Glomerular visceral epithelial cell (primary cell): ENCODE results near the gene SCN9A.
"Not testable (repeated sequence)": the region's sequence is repeated elsewhere in the genome, so short reads cannot be mapped to it uniquely, and the experiment has no call there.

ENCODE experiments used
- DNase-seq: peaks from one replicate; pipeline ENCODE4 v3.0.0-alpha.2; 2016; ENCODE audit errors: extremely low spot score

SCN9A gene

DNA sequence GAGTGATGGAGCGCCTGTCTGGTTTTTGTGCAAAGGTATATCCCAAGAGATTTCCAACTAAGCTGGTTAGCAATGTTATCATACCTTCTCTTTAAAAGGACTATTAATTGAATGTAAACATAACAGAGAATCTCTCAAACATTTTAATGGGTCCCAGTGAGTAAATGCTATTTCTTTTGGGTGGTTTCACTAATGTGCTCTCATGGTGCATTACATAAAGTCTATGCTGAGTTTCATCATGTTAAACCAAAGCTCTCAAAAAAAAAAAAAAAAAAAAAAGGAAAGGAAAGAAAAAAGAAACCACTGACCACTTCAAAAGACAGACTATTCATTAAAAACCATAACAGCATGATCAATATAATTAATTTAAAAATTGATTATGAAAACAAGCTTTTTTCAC is 128.8 kb downstream of the SCN9A start:
- DNase-seq, result no peak

DNA sequence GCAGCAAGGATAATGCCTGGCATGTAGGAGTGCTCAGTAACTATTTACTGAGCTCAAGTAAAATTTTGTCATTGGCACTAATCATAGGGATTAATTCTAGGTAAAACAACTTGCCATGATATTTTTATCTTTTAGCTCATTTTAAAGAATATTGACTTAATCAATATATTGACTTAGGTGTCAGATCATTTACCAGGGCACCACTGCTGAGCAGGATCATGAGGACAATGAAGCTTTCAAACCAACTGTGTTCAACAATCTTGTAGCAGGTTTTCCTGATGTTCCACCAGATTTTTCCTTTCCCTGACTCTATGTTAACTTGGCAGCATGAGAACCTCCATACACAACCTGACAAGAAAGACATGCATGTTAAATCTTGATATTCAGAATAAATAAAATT is 133.4 kb downstream of the SCN9A start:
- no peak for DNase-seq

DNA sequence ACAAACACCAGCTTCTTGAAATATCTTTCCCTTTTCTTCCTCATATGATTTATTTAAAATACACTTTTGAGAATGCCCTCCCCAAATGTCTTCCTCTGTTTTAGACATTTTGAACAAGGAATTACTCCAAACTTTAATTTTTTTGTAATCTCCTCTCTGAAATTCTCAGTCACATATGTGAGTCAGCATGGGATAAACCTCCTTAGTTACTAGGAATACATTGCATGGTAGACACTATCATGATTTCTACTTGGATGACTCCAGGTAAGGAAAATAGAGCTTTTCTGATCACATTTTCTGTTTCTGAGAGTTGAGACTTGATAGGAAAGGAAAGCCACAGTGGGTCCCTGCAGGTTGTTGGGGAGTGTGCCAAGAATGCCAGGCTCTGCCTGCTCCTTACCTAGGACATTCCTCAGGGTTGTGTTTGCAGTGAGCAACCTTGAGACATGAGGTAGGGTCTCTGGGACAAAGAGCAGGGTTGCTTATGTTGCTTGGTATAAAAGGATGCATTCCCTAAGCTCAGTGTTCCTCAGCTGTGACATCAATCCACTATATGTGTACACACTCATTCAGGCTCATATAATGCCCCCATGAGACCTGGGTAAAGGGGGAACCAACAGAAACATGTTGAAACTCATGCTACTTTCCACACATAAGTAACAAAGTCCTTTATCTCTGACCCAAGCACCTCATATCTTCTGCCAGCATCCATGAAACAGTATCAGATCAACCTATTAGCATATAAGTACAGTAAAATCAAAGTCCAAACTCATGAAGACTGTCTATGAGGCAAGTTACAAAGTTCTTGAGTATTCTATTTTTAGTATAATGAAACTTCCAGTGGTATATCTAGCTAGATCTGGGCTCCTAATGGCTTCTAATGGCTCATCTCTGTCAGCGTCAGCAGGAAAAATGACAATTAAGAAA is 135.1 kb downstream of the SCN9A start:
- DNase-seq, result no peak

DNA sequence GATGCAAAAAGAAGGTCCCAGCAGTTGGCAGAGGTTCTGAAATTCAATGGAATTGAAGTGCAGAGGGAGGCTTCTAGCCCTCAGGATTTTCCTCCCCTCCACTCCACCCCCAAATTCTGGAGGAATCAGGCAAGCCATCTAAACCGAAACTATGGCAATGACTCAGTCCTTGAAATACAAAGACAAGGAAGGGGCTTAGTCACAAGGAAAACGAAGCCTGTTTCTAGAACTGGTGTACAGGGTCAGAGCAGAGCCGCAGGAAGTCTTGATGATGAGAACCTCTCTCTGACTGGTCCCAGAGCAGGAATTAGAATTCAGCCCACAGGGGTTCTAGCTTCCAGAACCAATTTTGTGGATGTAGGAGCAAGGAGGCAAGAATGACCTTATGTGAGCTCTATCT is 136.2 kb downstream of the SCN9A start:
- DNase-seq, result peak; percentile 71

DNA sequence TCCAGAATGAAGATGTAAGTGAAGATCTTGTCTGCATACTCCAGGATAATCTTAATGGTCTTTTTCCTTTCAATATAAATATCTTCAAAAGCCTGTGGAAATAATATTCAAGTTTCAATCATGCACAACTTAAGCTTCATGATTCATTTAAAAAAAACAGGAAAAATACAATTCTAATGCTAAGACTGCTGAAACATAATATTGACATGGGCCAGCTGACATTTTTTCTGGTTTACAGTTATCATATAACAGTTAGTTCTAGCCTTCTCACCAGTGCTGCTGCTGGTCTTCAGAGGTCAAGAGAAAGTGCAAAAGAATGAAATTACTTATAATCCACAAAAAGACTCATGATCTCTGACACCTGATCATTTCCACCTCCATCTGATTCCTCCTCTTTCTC is 137.6 kb downstream of the SCN9A start:
- DNase-seq, result no peak

DNA sequence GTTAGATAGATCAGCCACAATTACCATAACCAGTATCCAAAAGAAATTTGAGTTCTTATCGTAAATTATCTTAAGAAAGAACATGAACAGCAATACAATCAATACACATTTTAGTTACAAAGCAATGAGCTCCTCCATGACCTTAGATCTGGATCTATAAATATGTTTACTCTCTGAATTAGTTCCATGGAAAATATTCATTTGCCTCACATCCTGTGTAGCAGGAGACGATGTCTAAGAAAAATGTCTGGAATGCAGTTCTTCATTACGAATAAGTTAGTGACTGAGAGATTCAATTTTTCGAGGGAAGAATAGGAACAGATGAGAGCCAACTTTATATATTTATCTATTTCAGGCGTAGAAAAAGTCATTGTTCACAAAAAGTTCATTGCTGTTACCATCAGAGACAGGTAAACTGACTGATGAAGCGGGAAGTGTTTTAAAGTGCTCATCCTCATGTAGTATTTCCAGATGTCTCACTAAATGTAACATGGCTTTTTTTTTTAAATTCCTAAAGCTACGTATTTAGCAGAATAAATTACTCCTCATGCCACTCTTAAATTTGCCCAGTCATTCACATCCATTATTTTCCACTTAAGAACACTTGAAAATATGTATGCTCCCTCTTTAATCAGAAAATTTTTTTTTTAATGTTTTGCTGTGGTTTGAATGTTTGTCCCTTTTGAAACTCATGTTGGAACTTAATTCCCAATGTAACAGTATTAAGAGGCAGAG is 141.5 kb downstream of the SCN9A start:
- peak; percentile 42 for DNase-seq

DNA sequence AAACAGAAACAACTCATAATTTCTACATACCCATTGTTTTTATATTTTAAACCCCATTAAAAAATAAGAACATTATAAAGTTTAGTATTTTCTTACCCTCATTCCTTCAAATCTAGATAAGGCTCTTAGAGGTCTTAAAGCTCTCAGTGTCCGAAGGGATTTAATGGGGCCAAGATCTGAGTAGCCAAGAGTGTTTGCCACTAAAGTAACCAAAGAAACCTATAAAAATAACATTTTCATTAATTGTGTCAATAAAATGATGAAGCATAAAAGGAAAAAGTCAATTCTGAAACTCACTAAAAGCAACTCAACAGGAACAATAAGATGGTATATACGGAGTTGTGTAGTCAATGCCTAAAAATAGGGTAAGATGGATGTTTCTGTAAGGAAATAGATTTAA is 142.5 kb downstream of the SCN9A start:
- no peak for DNase-seq

DNA sequence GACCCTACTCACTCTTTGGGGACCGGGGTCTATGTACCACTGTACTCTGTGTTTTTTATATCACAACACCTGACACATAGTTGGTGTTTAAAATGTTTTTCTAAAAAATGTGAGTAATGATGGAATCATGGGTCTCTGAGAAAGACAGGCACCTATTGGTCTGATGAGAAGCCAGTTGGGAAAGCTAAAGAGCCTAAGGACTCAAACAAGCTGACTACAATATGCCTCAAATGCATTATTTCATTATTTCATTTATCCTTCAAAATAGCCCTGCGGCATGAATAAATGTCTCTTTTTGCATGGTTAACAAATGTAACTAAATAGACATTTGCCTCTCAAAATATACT is 145.0 kb downstream of the SCN9A start:
- DNase-seq, result no peak

DNA sequence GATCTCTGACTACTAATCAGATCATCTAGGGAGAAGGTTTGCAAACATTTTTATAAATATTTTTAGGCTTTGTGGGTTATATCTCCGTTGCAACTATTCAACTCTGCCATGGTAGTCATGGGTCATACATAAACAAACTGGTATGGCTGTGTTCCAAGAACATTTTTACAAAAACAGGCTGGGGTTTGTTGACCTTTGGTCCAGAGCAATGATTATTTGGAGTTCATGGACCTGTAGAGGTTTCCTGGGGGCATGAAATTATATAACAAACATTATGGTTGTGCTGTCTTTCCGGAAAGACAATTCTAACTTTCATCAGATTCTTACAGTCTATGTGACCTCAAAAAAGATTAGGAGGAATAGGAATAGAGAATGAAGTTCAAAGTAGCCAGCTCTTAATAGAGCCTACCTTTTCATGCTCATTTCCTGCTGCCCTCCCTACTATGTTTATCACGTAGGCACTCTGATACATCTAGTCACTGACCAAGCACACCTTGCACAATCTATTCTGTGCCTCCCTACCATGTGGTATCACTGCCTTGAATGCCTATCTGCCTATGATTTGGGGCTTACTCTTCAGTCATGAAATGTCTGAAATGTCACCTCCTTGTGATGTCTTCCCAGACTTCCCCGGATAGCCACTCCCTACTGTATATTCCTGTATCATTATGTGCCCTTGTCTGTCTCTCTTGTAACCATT is 145.6 kb downstream of the SCN9A start:
- DNase-seq, result no peak

DNA sequence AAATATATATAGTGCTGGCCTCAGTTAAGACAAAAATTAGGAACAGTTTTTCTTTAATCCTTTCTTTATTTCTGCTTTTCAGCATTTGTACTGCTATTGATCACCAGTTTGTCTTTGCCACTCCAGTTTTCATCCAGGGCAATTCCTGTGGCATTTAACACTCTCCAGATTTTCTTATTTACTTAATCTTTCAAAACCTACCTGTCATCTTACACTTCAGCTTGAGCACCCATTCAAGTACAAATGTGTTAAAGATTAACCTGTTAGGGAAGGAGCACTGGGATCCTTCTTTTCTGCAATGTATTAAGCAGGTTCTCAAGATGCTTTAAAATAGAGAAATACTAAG is 146.1 kb downstream of the SCN9A start:
- peak; percentile 23 for DNase-seq

DNA sequence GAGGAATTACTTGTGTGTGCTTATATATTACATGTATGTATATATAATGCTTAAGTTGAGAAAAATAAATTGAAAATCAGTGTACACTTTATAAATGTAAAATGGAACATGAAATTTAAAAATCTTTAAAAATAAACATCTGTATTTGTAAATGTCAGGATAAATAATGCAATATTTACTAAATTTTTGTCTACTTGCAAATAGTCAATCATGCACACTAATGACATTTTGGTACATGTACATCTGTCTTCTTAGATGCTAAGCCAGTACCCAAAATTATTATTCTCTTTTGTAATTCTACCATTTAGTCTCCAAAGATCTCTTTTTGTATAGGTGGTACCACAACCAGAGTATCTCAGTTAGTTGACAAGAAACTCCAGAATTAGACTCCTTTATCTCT is 151.5 kb downstream of the SCN9A start:
- no peak for DNase-seq

DNA sequence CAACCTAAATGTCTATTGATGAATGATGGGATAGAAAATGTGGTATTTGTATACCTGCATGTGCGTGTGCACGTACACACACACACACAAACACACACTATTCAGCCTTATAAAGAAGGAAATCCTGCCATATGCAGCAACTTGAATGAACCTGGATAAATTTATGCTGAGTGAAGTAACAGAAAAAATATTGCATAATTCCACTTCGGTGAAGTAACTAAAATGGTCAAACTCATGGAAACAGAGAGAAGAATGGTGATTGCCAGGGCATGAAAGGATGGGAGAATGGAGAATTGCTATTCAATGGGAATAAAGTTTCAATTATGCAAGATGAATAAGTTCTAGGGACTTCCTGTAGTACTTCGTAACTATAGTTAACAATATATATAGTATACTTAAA is 152.4 kb downstream of the SCN9A start:
- DNase-seq, result no peak

DNA sequence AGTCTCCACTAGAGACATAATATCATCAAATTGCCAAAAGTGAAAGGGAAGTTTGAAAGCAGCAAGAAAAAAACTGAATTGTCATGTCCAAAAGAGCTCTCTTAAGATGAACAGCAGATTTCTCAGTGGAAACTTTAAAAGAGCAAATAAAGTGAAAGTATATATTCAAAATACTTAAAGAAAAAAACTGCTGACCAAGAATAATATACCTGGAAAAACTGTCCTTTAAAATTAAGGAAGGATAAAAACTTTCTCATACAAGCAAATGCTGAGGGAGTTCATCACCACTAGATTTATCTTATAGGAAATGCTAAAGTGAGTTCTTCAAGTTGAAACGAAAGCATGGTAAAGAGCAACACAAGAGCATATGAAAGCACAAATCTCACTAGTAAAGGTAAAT is 164.7 kb downstream of the SCN9A start:
- DNase-seq, result no peak

DNA sequence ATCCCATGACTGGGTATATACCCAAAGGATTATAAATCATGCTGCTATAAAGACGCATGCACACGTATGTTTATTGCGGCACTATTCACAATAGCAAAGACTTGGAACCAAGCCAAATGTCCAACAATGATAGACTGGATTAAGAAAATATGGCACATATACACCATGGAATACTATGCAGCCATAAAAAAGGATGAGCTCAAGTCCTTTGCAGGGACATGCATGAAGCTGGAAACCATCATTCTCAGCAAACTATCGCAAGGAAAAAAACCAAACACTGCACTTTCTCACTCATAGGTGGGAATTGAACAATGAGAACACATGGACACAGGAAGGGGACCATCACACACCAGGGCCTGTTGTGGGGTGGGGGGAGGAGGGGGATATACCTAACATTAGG is 165.8 kb downstream of the SCN9A start:
- DNase-seq, result not testable (repeated sequence)

DNA sequence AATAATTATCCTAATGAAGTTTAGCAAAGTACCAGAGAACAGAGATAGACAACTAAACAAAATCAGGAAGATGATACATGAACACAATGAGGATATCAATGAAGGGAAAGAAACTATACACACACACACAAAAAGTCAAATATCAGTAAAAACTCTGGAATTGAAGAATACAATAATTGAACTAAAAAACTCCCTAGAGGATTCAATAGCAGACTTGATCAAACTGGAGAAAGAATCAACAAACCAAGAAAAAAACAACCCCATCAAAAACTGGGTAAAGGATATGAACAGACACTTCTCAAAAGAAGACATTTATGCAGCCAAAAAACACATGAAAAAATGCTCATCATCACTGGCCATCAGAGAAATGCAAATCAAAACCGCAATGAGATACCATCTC is 166.4 kb downstream of the SCN9A start:
- not testable (repeated sequence) for DNase-seq

DNA sequence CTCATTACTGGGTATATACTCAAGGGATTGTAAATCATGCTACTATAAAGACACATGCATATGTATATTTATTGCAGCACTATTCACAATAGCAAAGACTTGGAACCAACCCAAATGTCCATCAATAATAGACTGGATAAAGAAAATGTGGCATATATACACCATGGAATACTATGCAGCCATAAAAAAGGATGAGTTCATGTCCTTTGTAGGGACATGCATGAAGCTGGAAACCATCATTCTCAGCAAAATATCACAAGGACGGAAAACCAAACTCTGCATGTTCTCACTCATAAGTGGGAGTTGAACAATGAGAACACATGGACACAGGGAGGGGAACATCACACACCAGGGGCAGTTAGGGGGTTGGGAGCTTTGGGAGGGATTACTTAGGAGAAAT is 169.6 kb downstream of the SCN9A start:
- not testable (repeated sequence) for DNase-seq

DNA sequence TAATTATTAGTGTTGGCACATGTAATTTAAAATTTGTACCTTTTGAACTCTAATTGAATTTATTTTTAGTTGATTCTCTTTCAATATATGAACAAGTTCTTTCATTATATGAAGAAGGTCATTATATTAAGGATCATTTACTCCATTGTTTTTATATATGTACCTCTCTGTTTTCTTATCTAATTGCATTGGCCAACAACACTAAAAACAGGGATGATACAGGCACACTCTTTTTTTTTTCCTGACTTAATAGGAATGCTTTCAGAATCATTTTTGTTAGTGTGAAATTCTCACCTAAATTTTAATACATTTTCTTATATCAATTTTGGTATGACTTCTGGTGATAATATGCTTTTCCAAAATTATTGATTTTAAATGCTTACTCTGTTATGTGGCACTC is 173.0 kb downstream of the SCN9A start:
- no peak for DNase-seq

DNA sequence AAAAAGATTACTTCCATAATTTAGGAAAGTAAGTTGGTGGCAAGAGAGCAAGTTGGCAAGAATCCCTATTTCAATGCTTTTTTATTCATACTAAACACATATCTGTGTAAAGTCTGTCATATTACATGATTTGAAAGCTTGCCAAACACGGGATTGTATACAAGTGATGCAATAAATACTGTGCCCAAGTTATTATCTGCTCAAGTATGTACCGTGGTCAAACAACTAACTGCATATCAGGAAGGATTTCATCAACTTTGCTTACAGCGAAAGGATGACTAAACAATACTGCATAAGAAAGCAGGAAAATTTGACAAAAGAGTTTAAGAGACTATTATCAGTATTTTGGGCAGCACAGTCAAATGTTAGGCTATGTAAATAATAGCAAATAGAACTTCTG is 178.3 kb downstream of the SCN9A start:
- no peak for DNase-seq

DNA sequence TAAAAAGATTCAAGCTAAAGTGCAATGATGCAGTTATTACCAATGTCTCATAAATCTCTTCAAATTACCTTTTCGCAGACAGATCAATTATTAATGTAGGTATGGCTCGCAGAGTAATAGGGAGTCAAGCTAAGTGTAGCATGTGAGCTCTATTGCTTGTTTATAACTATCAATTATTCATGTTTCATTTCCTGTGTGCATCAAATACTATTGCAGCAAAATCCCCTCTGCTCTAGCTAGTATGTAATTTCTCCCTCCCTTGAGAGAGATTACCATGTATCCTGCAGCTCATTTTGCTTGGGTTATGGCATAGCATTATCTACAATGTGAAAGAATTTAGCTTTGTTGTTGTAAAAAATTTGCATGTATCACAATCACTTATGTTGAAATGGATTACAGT is 182.3 kb downstream of the SCN9A start:
- no peak for DNase-seq

DNA sequence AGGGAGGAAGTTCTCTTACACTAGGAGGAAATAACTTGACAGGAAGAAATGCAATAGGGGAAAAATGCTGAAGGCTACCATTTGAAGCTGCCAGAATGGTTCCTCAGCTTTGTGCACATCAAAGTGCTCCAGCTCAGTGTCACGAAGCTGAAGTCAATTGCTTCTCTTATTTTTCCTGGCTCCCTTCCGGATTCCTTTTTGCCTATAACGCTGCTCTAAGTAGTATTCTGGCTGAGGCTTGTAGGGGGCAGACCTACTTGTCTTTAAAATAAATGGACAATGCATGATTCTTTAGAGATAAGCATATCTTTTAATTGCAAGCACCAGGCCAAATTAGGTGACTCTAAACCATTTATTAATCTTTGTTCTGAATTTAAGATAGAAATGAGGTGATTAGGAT is 187.7 kb downstream of the SCN9A start:
- DNase-seq, result no peak

DNA sequence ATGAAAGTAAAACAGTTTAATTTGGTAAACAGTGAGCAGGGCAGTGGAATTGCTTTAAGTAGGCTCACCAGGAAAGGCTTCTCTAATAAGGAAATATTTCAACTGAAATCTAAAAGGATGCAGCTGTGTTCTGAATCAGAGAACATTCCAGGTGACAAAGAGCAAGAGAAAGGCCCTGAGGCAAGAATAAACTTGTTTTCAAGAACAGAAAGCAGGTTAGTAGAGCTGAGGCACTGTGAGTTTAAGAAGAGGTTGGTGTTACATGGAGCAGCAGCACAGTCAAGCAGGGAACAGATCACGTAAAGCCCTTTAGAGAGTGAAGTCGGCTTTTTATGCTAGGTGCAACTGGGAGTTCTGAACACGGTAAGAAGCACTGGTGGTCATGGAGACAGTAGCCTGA is 191.0 kb downstream of the SCN9A start:
- no peak for DNase-seq

DNA sequence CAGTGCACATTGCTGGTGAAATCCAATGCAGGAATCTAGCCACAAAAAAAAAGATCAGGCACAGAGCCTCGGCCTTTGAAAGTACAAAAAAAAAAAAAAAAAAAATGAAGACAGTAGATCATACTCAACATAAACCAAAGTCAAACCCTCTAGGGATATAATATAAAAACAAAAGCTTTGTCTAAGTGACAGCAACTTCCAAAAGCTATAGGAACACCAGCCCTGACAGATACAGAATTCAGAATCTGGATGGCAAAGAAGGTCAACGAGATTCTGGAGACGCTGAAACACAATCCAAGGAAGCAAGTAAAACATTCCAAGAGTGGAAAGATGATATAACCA is 194.0 kb downstream of the SCN9A start:
- no peak for DNase-seq
